Esophagus mucosa (tissue), 1 donor: ENCODE measurements around the gene TBL1X. TPM values are rescaled to one million over a fixed set of nuclear protein-coding genes. Genes with fewer than 3 reads are reported as not detected.
"Not testable (repeated sequence)": the region's sequence is repeated elsewhere in the genome, so short reads cannot be mapped to it uniquely, and the experiment has no call there.

Experiments used
- ATAC-seq: fragments of 200-7000 bp; cut with Tn5 transposase; one replicate; pipeline ENCODE4 v1.9.1; 2020
- total RNA-seq: library from RNA; stranded (reverse); gene quantifications from one replicate; pipeline ENCODE4 v1.2.4, GENCODE V29; 2023
- donor health status: DM: yes; HTN: yes; CAD: no.

Gene TBL1X
- total RNA-seq, 1 donor from 2014 or later: 21.8 TPM

DNA sequence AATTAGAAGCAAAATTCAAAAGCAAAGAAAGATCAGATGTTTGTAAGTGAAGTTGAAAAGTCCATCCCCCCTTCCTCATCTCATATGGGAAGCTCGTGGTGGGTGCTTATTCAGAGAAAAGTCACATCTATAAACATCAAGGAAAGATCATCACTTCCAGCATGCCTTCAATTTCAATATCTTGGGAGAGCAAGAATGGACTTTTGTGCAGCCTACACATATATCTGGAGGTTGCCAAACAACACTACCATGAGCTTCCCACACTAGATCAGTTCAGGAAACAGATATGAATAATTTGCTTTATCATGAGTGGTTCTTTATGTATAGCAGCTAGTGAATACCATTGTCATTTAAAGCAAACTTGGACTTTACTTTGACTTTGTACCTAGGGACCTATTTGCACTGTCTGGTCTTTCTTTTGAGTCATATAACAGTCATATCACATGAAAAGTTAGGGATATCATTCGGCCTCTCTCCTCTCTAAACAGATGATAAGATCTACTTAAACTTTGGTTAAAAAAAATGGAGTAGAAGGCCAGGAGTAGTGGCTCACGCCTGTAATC is 5.6 kb upstream of the TBL1X start:
- ATAC-seq: no peak

DNA sequence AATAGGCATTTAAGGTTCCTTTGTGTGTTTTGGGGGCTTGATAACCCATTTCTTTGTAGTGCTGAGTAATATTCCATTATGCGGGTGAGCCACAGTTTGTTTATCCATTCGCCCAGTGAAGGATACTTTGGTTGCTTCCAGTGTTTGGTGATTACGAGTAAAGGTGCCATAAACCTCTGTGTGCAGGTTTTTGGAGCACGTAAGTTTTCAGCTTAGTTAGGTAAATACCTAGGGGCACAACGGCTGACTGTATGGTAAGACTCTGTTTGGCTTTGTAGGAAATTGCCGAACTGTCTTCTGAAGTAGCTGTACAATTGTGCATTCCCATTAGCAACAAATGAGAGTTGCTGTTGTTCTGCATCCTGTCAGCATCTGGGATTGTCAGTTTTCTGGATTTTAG is 3.8 kb upstream of the TBL1X start:
- ATAC-seq: no peak

DNA sequence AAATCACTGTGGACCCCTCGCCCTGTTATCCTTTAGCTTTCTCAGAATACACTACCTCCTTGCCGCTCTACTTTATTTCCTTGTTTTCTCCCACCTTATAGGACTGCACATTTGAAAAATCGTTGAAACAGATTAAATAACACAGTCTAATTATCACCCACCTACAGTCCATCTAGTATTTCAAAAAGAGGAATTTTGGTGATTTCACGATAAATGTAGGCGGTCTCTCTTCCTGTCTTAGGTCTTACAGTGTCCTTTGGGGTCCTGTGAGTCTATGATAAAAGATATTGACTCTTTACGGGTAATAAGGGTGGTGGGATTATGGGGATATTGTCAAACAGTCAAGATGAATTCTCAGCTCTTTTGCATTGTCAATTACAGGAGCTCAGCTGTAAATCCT is 2.4 kb upstream of the TBL1X start:
- ATAC-seq: no peak

DNA sequence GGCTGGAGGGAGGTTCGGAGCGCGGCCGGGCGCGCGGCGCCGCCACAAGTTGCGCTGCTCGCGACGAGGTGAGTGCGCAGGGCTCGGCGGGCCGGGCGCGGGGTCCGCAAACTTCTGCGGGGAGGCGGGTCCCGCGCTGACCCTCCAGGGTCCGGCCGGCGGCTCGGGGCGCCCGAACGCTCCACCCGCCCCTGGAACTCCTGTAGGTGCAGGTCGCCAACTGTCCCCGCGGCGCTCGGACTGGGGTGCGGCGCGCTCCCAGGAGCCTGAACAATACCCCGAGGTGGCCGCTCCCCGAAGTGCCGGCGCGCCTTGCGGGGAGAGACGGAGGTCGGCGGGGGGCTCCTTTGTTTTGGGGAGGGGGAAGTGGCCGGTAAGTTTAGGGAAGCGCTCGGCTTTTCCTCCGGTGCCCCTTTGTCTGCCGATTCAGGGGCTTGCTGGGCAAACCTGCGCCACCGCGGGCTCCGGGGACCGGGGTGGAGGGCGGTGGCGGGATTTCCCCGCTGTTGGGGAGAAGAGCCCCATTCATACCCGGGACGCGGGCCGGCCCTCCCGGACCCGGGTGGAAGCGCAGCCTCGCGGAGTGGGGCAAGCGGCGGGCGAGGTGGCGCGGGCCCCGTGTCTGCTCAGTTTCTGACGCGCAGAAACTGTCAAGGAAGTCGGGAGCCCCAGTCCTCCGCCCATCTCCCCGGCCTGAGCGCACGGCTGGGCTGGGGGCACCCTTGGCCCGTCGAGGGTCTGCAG is 694 bp downstream of the TBL1X start:
- peak; percentile 6 for ATAC-seq

DNA sequence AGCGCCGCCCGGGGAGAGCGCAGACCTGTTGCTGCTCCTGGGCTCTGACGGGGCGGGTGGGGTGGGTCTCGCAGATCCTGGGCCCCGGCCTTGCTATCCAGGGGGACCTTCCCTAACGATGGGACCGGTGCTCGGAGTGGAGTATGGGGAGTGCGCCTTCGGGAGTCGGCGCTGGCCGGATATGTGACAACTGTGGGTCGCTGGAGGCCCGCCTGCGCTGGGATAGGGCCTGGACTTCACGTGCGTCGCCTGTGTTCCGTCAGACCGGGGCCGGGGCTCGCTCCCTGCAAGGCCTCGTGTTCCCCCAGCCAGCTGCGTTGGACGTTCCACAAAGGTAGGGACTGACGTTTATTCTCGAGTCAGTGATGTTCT is 1.3 kb downstream of the TBL1X start:
- peak; percentile 16 for ATAC-seq

DNA sequence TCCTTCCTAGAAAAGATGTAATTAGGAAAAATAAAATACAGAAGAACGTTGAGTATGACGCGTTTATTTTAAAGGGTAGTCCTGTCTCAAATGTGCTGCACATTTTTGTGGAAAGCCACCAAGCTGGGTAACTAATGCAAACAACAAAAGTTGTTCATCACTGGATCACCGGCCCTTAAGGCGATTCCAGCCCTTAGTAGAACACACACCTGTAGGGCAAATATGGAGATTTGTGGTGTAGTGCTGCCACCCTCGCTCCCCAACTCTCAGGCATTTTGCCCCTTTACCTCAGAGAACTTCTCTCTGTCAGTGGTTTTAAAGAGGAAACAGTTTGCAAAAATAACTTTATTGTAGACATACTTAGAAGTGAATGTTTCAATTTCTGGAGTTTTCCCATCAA is 1.9 kb downstream of the TBL1X start:
- ATAC-seq: no peak

DNA sequence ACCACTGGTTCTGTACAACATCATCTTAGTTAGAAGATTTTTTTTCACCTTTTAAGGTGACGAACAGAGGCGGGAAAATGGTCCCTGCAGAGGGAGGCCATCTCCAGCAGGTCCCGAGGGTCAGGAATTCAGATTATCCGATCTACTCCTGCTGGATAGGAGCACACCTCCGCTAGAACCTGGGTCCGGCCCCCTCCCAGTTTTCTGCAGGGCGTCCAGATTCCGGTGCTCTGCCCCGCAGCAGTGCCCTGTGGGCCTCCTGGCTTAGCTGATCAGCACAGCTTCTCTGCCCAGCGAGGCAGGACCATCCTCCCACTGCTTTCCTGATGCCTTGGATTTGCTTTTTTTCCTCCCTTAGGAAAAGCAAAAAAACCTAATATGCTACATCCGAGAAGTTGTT is 2.3 kb downstream of the TBL1X start:
- no peak for ATAC-seq

DNA sequence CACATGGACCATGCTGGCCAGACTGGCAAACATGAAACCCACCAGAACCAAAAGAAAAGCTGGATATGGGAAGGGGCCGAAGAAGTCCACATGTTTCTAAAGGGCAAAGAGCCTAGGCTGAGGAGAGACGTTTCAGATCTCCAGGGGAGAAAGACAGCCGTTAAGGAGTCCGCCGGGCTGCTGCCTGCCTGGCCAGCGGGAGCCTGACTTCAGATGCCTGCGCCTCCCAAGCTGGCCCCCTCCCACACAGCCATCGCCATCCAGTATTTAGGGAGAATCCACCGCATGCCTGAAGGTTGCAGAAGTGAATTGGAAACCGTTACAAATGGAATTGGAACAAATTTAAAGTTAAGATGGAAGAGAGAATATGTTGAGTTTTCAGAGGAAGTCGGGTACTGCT is 2.9 kb downstream of the TBL1X start:
- ATAC-seq: no peak

DNA sequence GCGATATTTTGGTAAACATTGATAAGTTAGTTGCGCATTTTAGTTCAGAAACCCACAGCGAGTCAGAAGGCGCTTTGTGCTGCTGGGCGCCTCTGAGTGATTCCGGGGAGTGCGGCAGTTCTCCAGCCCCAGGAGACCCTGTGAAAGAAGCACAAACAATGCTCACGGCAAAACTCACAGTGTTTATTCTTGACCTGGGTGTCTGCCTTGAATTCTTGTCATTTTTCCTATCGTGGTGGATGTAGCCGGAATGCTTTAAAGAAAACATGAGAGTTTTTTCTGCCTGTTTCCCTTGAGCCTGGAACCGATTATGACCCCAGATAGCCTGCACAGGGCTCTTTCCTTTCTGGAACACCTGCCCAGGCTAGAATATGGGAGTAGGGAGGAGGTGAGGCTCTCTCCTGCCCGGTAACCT is 6.7 kb downstream of the TBL1X start:
- no peak for ATAC-seq

DNA sequence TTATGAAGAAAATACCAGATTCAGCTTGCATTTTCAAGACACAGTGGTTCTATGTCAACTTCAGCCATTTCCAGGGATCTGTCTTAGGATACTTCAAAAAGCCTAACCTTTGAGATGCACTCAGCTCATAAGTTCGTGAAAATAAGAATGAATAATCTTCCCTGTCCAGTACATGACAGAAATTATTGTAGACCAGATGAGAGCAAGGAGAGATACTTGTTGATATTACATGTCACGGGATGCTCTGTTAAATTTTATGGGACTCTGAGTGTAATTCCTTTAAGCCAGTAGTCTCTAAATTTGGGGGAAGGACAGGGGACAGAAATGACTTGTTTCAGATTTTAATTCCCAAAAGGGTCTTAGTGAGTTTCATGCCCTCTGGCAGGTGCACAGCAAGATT is 8.8 kb downstream of the TBL1X start:
- no peak for ATAC-seq

DNA sequence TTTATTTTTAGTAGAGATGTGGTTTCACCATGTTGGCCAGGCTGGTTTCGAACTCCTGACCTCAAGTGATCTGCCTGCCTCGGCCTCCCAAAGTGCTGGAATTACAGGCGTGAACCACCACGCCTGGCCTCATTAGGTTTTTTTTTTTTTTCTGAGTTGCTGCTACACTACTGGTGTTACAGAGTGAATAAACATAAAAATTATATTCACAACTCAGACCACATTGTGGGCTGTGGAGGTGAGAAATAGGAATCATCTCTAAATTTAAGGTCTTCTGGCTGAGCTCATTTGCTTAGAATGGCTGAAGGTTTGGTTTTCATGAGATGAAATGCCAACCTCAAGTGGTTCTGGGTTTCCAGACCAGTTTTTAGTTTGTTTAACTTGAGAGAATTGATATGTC is 10.6 kb downstream of the TBL1X start:
- ATAC-seq: not testable (repeated sequence)

DNA sequence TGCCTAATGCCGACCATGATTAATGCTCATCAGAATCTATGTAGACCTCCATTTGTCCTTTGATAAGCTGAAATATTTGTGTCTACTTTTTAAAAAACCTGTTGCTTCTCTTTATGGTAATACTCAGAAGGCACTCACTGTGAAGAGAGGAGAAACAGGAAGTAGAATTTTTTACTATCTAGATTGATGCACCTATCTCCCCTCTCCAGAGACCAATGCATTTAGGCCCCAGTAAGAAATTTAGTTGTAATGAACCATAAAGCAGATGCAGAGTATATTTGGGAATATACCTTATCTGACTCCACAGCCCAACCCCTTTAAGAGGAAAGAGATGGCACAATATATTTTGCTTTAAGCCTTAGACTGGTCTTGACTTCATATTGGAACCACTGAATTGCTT is 11.1 kb downstream of the TBL1X start:
- no peak for ATAC-seq

DNA sequence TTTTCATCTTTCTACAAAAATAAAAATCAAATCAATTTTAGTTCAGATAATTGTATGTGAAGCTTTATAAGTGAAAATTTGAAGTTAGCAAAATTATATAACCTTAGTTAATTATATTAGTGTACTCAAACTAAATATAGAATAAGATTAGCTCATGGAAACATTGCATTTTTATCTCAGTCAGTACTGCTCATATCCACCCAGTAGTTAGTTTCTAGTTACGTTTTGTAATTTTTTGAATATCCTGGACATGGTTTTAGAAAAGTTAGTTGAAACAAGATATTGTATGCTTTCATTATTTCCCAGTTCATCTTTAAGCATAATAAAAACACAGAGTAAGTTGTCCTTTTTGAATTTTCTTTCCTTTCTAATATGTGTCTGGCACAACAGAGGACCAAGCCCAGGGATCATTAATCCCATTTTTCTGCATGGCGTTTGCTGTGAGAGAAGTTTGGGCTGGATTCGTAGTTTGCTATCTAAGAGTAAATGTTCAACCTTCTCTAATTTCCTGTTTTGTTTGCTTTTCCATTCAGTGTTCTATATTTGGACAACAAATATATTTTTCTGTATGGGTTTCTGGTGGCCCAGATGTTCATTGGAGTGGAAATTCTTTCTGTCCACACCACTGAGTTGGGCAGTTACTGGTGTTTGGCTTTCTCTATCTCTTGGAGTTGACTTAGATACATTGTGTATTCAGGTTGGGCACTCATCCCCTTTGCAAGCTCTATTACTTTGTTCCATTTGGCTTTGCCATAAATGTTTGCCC is 12.1 kb downstream of the TBL1X start:
- ATAC-seq: no peak

DNA sequence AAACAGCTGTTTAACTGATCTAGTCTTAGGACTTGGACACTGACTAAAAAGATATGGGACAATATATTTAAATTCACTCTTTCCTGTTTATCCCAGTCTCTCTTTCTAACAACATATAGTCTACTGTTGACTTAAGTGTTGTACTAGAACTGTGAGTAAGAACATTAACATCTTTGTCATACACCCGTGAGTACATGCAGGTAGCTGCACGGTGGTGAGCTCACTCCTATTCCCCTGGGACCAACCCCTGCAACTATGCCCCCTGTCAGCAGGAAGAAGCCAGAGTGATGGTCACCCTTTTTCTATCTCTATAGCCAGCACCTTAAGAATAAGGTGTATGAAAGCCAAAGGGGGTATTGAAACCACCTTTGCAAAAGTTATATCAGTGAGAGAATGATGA is 17.6 kb downstream of the TBL1X start:
- ATAC-seq: peak; percentile 38

DNA sequence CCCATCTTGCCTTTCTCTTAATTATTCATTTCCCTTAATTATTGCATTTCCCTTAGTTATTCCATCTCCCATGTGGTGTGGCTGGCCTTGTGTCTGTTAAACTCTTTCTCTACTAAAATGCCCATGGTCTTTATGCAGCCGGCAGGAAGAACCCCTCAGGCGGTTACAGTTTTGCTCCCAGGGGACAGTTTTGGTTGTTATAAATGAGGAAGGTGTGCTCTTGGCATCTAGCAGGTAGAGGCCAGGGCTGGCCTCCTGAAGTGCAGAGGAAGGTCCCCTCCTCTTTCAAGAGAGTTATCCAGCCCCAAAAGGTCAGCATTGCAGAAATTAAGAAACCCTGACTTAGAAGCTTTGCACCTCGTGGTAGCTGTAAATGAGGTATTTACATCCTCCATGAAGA is 18.0 kb downstream of the TBL1X start:
- no peak for ATAC-seq

DNA sequence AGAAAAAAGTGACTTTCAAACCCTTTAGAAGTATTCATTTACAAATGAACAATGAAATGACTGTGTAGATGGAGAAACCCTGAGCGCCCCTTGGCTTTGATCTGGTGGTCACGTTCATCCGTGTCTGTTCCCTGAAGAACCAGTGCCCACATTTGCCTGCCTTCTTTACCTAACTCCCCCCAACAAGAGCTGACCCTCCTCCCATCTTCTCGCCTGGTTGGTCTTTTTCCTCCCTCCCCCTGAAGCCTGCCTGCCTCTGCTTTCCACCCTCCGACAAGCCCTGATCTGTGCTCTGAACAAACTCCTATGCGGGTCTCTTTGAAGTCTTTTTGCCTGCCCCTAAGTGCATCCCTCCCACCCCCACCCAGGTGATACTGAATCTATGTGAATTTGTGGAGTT is 18.5 kb downstream of the TBL1X start:
- ATAC-seq: no peak

DNA sequence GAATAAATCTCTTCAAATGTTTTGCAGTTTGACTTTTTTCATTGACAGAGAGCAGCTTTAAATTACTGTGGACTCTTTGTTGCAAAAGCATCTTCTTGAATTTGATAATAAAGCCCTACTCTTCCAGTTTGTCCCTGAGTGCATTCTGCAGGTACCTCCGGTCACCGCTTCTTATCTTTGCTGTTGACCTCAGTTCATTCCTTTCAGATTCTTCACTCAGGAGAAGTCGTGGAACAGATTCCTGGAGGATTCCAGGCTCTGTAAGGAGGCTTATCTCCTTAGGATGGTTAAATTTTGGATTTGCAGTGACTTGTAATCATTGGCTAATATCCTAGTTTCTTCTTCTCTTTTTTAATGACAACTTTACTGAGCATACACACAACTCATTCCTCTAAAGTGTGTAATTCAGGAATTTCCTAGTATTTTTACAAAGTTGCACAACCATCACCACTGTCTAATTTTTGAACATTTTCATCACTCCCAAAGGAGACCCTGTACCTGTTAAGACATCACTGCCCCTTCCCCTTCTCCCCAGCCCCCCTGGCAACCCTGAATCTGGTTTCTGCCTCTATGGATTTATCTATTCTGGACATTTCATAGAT is 22.0 kb downstream of the TBL1X start:
- no peak for ATAC-seq

DNA sequence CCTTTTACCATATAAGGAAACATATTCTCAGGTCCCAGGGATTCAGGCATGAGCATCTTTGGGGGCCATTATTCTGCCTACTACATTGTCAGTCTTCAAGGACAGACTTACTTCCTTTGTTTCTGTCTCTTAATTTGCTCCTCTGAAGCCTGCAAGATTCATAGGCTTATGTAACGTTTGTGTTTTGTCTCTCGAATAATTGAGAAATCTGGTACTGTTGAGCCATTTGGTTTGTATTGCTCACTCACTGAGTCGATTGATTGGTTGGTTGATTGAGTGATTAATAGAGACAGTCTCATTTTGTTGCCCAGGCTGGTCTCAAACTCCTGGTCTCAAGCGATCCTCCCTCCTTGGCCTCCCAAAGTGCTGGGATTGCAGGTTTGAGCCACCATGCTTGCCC is 23.7 kb downstream of the TBL1X start:
- ATAC-seq: no peak

DNA sequence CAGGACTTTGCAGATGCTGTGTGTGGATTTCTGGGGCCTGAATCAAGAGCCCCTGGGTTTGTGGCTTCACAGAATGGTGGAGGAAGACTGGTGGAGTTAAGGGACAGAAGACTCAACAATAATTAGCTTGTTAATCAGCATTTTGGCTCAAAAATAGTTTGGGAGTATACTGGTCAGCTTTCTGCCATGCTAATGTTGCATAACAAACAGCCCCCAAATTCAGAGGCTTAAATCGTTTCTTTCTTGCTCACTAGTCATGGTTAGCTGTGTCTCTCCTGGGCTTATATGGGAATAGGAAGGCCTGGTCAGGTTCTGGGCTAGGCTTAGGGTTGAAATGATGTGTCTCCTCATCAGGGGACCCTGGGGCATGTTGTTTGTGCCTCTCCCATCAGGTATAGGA is 24.4 kb downstream of the TBL1X start:
- ATAC-seq: no peak

DNA sequence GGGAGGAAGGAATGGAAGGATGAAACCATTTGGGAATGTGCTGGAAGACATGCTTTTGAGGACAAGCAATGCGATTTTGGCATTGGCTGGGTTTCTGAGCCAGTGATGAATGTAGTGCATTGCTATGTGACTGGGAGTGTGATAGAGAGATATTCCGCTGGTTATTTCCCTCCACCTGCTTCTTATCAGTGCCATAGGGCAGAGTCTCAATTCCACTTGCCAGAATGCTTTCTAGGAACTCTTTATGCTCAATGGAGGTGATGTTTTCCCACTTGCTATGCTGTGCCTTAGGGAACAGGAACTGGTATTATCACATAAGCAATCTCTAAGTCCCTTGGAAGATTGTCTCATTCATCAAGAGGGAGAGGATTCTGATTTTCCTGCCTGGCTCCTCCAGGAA is 28.0 kb downstream of the TBL1X start:
- no peak for ATAC-seq

DNA sequence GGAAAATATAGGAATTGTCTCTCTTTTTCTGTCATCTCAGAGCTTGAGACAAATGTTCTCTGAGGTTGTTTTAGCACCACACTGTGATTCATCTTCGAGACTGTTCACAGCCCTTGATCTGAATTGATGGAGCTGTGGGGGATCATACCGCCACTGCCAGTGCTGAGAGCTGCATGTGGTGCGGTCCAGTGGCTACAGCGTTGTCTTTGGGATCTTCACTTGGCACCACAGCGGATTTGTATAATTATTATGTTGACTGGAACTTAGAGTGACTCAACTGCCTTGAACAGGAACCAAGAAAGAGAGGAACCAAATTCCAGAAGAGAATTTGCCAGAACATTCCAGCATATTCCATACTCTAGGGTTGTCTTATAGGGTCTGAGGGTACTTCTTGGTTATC is 29.1 kb downstream of the TBL1X start:
- ATAC-seq: no peak

DNA sequence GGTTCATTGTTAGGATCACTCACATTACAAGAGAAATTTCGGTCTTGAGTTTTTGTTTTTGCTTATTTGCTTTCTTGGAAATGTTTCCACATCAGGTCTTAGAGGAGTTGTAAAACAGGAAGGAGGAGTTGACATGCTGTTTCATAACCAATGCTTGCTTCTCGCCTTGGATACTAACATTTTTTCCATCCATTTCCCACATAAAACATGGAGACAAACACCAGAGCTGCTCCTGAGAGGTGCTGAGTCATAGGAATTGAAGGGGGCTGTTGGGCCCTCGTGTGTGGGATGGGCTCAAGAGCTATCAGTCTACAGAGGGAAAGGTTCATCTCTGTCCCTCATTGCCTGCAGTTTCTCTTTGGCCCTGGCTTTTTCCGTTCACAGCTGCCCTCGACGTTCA is 29.9 kb downstream of the TBL1X start:
- no peak for ATAC-seq

DNA sequence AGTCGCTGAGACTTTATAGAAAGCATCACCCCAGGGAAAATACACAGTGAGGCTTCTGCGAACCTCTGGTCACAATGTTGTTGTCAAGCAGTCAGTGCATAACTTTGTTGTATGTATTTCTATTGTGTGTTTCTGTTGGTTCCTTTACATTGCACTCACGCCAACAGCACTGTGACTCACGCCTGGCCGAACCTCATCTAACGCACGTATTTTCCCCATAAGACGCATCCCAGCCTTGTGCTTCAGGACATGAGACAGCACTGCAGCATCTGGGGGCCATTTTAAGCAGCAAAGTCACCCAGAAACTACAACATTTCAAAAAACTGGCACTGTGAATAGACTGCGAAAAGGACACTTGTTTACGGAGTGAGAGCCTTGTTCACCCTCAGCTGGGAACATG is 30.6 kb downstream of the TBL1X start:
- no peak for ATAC-seq

DNA sequence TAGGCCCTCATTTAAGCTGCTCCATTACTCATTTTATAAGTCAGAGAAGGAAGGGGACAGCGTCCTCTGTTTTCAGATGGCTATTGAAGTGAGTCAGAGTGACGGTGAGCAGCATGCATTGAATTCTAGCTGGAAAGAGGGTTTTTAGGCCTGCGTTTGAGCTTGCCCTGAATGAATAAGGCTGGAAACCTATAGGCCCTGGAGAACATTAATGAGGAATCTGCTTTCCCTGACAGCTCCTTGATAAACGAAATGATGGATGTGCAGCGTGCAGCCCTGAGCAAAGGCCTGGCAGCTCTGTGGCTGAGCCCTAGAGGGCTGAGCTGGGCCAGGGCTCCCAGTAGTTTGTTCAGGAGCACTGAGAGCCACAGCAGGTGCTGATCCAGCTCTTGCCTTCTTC is 33.4 kb downstream of the TBL1X start:
- ATAC-seq: no peak
